HG03025 (cell line): Measurements from ENCODE around the gene RABEP1.

Experiments
- ATAC-seq: cut with Tn5 transposase; IDR thresholded peaks from one replicate; pipeline ENCODE4 v1.9.1; 2021; ENCODE audit warnings: mild to moderate bottlenecking, moderate library complexity; ENCODE audit not compliant: unreplicated experiment, low FRiP score

RABEP1 gene

GRCh38 chr17:5269241-5269960, 12.7 kb upstream of the RABEP1 start:
- ATAC-seq, result no peak

GRCh38 chr17:5272322-5272721, 9.8 kb upstream of the RABEP1 start:
- ATAC-seq, result no peak

- no peak for ATAC-seq
These were observed 646 bp downstream of the RABEP1 start for GRCh38 chr17:5282642-5283217.

GRCh38 chr17:5283571-5284315, 1.7 kb downstream of the RABEP1 start:
- no peak for ATAC-seq

GRCh38 chr17:5284681-5285080, 2.6 kb downstream of the RABEP1 start:
- ATAC-seq, result no peak

DNA sequence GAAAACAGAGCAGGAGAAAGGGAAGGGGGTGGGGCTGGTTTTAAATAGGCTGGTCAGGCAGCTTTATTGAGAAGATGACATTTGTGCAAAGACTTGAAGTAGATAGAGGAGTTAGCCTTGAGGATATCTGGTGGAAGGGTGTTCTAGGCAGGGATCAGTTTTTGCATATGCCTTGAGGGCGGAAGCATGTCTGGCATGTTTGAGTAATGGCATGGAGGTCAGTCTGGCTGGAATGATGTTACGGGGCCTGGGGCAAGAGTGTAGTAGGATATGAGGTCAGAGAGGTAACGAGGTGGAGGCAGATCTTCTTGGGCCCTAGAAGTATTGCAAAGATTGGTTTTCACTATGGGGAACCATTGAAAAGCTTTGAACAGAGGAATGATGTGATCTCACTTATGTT, 4.8 kb downstream of the RABEP1 start:
- no peak for ATAC-seq

- ATAC-seq, result no peak
These were observed 9.7 kb downstream of the RABEP1 start for GRCh38 chr17:5291683-5292350.

DNA sequence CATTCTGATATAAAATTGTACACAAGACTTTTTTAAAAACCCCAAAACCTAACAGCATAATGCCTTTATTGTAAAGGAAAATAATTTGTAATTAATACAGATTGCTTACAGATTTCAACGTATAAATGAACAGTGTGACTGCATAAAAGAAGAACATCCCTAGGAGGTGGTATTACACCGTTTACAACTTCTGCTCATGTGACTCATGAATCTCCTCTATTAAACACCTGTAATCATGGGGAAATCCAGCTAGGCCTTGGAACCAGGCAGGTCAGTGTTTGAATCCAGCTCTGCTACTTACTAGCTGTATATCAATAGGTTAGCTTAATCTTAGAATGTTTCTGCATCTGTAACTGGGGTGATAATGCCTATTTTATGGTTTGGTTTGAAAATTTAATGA, 15.2 kb downstream of the RABEP1 start:
- no peak for ATAC-seq

GRCh38 chr17:5299383-5299782, 17.3 kb downstream of the RABEP1 start:
- no peak for ATAC-seq

DNA sequence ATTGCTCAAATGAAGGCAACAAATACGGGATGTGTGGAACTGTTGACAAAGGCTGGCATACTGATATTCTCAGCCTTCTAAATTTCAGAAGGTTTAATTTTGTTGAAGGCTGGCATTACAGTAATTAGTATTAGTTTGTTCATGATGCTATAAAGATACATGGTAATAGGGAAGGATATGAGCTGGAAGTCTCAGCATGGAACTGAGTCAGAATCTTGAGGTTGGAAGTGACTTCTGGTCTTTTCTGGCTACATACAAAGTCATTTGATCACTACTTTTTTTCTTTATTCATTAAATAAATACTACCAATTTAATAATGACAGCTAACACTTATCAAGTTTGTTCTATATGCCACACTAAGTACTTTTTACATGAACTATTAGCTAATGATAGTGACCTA, 22.6 kb downstream of the RABEP1 start:
- no peak for ATAC-seq

GRCh38 chr17:5309851-5310250, 27.8 kb downstream of the RABEP1 start:
- ATAC-seq, result no peak

GRCh38 chr17:5325851-5326250, 43.8 kb downstream of the RABEP1 start:
- ATAC-seq, result no peak

DNA sequence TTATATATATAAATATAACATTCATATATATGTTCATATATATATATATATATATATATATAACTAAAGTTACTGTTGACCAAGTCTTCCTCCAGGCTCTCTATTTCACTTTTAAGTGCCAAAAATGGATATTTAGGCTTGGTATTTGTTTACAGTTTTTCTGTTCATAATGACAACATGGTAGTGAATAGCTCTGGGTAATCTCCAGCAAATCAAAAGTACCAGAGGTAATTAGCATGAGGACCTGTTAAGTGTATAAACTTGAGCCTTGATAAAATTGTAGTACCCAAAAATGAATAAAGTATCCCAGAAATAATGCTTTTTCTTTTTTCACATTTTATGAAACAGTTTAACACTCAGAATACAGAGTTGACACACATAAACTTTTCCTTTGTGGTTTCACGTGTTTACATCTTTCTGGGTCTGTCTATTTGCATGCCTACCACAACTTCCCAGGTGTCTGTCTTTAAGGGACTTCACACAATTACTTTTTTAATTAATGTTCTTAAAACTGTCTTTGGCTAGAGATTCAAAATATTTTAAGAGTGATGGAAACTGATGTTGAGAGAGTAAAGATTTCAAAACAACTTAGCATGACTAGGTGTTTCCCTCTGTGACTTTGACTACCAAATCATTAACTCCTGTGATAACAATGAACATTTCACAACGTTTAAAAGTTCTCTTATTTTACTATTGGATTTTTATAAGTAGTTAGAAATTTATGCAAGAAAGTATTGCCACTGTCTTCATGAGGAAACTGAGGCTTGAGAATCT, 47.9 kb downstream of the RABEP1 start:
- no peak for ATAC-seq

DNA sequence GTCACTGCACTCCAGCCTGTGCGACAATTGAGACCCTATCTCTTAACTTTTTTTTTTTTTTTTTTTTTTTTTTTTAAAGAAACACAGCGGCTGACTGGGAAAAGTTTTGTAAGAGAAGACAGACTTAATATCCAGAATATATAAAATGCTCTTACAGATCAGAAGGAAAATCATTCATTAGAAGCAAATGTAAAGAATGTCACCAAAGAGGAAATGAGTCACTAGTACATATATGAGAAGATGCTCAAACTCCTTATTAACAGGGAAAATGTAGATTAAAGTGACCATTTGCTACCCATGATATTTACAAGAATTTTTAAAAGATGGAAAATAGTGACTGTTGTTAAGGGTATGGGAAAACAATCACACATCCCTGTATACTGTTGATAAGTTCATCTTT, 48.9 kb downstream of the RABEP1 start:
- ATAC-seq, result no peak

DNA sequence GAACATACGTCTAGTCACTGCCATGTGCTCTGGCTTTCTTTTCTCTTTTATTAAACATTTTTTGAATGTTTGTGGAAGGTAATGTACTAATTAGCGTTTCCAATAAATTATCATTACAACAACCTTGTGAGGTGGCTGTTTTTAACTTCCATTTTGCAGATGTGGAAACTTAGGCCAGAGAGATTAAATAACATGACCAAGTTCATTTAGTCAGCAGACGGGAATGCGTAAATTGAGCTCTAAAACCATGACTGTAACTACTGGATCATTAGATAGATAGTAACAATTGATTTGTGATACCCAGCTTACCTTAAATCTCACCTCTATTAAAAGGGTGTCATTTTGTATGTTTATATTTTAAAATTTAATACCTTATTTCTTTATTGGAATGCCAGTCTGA, 49.4 kb downstream of the RABEP1 start:
- ATAC-seq, result no peak

GRCh38 chr17:5344914-5345313, 62.8 kb downstream of the RABEP1 start:
- no peak for ATAC-seq

GRCh38 chr17:5352681-5353289, 70.7 kb downstream of the RABEP1 start:
- ATAC-seq, result no peak

GRCh38 chr17:5354310-5354709, 72.2 kb downstream of the RABEP1 start:
- no peak for ATAC-seq

- no peak for ATAC-seq
These were observed 72.9 kb downstream of the RABEP1 start for GRCh38 chr17:5354886-5355415.
